NK-92 treated with Interleukin-12 subunit alpha and Interleukin-12 subunit beta, amount 100 ng/mL, for 24 hours (cell line): ENCODE measurements around the gene PLEKHF1.
"Not testable (repeated sequence)": the region's sequence is repeated elsewhere in the genome, so short reads cannot be mapped to it uniquely, and the experiment has no call there.

ENCODE experiments used
- DNase-seq: peaks from one replicate; lab custom pipeline; 2025; lab: John Stamatoyannopoulos, UW

The PLEKHF1 gene

DNA sequence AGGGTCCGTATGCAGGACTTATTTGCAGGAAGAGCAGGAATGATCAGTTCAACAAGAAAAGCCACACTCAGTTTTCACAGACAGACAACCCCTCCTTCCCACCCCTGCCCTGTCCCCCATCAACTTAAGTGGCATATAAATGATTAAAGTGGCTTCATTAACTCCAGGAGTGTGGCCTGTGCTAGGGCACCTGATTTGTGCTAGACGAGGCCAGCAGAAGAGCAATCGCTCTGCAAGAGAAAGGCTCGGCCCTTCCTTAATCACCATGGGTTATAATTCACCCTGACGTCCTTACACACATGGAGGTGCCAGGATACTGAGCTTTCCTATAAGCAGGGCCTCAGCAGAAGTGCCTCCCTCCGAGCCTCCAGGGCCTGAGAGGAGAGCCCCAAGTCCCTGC lies 35.2 kb downstream of the PLEKHF1 start:
- no peak for DNase-seq

DNA sequence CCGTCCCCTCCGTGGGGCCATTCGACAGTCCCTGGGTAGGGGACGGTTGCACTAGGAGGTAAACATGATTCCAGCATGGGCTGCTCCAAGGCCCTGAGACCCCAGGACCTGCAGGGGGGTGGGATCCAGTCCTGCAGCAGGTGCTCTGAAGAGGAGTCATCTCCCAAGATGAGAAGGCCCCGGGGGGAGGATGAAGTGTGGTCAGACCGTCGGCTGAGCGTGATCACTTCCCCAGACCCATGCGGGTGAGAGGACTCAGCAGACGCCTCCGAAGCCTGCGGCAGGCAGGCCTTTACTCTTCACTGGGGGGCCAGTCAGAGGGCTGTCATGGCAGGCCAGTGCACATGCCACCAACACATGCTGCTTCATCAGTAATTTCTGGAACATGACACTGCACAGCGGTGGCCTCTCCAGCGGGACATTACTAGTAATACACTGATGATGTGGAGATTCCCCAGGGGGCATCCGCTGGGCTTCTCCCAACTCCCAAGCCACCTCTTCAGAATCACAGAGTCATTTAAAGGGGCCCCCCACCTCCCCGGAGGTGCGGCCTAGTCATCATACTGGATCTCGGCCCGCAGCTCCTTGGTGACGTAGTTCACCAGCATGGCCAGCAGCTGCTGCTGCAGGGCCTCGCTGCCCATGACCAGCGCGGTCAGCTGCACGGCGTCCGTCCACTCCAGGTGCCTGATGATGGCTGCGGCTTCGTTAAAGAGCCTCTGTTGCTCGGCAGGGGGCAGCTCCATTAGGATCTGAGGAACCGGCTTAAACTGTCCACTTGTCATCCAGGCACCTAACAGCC lies 37.1 kb downstream of the PLEKHF1 start:
- DNase-seq = no peak

DNA sequence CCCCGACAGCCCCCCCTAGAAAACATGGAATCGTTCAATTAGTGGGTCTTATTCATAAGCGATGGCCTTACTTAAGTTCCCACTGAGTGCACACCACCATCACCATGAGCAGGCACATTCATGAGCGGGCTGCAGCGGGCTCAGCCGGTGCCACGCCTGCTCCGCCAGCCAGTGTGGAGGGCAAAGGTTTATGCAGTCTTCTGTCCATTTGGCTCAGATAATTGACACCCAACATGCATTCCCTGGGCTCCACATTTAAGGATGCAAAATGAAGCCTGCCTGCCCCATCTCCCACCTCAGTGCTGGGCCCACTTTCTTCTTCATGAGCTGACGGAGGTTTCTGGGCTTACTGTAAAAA lies 37.7 kb downstream of the PLEKHF1 start:
- no peak for DNase-seq

DNA sequence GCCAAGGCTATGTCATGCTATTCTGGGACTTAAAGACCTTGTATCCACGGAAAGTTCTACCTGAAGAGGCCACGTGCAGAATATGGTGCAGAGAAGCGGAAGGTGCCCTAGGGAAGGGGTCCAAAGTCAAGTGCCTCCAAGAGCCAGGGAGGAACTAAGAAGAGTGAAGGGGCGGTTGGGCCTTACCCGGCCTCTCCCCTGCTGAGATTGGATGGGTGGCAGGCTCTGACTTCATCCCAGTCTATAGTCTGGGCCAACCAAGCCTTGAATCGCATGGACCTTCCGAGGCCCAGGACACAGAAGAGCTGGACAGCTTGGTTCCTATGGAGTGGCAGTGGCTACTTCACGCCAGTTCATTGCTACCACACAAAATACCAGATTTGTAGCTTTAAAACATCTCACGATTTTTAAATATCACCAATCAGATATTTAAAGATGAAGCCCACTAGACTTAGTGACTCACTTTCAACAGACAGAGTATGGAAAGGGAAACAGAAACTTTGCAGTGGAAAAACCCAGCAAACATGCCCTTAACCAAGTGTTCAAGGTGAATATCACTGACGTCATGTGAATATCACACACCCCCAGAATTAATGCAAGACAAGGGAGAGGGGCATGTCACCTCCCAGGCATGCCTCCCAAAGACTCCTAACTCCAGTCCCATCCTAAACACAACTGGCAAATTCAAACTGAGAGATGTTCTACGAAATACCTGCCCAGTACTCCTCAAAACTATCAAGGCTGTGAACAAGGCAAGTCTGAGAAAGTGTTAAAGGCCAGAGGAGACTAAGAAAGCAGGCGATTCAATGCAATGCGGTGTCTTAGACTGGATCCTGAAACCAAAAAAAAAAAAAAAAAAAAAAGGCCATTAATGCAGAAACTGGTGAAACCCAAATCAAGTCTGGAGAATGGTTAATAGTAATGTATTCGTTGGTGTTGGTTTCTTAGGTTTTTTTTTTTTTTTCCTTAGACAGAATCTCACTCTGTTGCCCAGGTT lies 39.6 kb downstream of the PLEKHF1 start:
- DNase-seq = no peak

DNA sequence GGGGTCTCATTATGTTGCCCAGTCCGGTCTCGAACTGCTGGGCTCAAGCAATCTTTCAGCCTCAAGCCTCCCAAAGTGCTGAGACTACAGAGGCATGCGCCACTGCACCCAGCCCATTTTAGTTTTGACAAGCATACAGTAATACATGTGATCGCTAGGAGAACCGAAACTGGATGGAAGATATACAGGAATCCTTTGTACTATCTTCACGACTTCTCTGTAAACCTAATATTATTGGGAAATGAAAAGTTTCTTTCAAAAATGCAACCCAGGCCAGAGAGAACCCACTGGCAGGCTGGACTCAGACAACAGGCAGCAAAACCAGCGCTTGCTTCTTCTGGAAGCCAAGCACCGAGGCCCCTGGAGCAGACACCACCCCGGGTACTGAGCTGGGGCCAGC lies 40.4 kb downstream of the PLEKHF1 start:
- DNase-seq = no peak

DNA sequence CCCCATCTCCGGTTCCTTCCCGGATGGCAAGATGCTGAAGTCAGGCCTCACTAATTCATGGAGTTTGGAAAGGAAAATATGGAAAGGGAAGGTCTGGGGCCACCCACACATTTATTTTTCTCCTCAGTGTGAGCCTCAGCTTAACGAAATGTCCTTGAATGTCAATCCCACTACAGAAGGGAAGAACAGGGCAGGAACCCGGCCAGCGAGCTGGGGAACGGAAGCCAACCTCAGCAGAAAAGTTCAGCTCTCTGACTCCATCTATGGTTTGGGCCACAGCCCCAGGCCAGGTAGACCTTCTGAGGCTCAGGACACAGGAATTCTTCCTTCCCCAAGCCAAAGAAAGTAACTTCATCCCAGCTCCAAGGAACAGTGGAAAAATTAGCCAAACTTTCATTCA lies 41.4 kb downstream of the PLEKHF1 start:
- no peak for DNase-seq

DNA sequence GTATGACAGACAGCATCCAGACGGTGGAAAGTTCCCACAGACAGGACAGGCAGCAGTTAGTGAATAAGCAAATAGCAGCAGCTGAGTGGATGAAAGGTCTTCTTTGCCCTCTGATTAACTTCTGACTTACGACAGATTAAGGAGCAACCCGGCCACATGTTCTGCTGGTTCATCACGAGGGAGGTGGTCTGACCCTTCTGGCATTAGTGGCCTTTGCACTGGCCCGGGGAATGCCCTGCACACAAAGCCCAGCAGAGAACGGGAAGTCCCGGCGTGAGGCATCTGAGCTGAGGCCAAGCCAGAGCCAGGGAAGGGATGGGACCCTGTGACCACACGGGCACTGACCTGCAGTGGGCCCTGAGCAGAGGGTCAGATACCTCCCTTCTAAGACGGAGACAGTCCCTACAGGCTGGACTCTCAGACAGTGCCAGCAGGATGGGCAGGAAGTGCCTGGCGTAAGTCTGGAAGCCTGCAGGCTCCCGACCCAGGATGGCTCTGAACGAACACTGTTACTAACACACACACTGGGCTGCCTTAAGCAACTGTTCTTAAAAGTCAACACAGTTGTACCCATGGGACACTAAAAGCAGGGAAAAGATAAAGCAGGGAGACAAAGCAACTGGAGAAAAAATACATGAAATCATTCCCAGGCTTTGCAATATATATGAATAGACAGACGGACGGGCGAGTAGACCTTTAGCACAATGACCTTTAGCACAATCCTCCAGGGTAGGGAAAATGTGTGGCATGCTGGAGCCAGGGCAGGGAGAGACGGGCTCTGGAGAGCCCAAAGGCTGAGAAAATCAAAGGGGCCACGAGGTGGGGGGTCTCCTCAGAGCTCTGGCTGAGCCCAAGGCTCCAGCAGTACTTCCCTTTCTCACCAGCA lies 43.5 kb downstream of the PLEKHF1 start:
- DNase-seq = no peak

DNA sequence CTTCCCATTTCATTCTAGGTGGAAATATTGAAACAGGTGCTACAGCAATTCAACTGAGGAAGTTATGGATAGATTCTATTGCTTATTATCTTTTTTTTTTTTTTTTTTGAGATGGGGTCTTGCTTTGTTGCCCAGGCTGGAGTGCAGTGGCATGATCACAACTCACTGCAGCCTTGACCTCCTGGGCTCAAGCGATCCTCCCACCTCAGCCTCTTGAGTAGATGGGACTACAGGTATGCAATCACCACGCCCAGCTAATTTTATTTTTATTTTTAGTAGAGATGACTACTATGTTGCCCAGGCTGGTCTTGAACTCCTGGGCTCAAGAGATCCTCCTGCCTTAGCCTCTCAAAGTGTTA lies 44.2 kb downstream of the PLEKHF1 start:
- not testable (repeated sequence) for DNase-seq

DNA sequence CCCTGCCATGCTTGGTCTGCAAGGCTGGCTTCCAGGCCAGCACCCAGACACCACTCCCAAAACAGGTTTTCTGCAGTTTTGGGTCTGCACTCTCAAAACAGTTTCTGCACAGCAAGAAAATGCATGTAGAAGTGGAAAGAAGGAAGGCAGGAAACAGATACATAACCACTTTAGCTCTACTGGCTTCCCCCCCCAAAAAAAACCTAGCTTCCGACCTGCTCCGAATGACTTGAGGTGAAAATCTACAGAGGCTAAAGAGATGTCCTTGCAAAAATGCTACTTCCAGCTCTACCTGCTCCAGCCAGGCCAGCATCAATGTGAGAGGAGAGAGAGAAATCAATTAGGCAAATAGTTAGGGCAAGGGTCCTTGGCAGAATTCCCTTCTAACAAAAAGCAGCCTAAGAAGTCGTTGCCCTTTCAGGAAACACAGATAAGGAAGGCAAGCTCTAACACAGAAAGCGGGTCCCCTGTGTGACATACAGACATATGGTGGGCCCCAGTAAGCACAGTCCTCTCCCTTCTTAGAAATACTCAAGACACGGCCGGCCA lies 46.4 kb downstream of the PLEKHF1 start:
- no peak for DNase-seq

DNA sequence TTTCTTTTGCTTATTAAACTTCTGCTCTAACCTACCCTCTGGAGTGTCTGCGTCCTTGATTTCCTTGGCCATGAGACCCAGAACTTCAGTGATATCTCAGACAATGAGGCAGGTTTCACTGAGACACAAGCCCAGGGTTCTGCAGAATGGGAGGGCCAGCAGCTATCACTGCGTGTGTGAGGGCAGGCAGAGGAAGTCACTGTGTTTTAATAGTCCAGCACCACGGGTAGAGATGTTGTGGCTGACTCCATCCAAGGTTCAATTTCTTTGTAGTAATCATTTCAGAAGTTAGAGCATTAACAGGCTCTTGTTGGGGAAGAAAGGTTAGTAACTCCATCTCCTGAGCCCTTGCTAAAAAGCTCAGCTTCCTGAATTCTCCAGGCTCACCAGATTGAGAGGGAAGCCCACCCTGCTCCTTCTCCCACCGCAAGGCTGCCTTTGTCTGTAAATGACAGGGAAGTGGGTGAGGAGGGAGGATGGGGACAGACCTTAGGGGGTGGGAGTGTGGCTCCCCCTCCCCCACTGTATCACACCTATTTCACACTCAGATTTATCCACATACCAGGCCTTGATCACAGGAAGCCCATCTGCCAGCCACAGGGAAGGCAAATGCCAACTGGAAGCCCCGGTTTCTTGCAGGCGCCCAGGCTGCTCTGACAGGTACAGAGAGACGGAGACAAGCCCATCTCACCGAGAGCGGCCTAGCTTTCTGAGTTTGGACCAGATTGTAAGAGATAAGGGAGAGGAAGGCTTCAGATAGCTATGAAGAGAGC lies 47.7 kb downstream of the PLEKHF1 start:
- no peak for DNase-seq

DNA sequence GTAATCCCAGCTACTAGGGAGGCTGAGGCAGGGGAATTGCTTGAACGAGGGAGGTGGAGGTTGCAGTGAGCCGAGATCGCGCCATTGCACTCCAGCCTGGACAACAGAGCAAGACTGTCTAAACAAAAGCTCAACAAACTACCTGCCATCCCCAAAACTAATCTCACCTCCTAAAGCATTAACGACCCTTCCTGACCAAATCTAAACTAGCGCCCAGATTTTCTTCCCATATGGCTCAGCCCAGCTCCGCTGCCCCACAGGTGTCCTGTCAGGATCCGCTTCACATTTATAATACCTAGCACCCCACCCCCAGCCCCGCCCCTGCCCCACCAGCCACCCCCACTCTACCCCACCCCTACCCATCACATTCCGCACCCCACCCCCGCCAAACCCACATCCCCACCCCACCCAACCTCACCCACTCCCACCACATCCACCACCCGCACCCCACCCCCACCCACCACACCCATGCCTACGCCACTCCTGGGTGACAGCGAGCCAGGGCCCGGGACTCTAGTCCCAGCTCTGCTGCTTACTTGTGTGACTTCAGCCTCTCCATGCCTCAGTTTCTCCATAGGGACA lies 49.2 kb downstream of the PLEKHF1 start:
- DNase-seq = peak; percentile 54

DNA sequence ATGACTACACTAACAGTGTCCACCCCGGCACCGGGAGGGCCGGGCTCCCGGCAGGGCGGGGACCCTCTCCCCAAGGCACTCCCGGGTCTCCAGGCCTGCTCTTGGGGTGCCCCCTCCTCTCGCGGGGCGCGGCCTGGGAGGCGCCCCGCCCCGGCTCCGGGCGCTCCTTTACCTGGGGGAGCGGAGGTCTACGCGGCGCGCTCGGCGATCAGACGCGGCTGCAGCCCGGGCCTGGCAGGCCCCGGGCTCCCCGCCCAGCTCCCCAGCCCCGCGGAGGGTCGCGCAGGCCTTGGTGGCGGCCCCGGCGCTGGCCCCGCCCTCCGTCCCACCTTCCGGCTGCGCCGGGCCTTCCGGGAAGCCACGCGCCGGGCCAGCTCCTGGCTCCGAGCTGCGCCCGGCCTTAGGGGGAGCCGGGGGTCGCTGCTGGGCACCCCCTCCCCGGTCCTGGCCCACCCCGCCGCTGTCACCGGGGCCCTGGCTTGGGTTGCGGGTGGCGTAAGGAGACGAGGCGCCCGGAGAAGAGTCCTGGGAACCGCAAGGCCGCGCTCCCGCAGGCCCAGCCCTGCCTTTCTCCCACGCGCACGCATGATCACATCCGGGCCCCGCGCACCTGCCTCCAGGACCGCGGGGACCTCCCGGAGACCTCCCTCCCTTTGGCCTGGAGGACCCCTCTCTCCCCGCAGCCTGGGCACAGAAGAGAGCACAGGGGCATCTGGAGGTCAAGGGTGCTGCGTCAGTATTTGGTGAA lies 49.9 kb downstream of the PLEKHF1 start, which contains the start of gene C19orf12:
Gene C19orf12 (minus strand): TSS at position 309 of the 748 bp plus-strand sequence. CDS start 6,848 bp downstream, outside the sequence.
- peak; percentile 52 for DNase-seq

DNA sequence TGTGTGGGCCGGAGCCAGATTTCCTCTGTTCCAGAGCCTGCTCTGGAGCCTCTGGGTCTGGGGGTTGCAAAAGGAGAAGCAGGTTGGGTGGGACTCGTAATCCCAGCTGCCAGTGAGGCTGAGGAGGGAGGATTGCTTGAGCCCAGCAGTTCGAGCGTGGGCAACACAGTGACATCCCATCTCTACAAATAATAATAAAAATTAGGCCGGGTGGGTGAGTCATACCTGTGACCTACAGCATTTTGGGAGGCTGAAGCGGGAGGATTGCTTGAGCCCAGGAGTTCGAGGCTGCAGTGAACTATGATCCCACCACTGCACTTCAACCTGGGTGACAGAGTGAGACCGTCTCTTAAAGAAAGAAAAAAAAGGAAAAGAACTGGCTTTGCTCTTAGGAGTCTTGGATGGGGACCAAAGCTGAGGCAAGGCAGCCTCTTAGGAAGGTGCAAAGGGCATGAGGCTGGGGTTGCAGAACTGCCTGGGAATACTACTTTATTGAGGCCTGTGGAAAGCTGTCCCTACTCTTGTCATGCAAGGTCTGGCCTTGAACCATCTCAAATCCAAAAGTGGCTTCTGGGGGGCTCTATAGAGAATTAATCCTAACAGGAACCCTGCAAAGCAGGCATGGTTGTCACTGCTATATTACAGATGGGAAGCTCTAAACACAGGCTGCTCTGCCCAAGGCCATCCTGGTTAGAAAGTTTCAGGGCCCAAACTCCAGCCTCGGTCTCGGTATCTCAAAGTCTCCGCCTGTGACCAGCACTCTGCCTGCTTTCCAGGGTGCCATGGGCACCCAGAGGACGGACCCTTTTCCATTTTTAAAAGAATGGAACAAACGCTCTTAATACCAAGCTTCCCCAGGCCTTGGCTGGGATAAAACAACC lies 50.7 kb downstream of the PLEKHF1 start:
- DNase-seq = no peak

DNA sequence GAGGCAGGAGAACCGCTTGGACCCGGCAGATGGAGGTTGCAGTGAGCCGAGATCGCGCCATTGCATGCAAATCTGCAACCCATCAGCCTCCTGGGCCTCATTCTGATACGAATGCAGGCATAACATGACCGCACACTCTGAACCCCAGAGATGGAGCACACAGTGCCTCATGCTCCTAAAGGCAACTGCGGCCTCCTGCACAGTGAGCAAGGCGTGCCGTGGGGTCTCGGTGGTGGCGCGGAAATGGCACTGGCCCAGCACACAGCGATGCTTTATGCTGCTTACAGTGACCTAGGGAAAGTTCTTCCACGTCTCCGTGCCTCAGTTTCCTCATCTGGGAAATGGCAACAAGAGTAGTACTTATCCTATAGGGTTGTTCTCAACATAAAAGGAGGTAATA lies 51.8 kb downstream of the PLEKHF1 start:
- DNase-seq = no peak

DNA sequence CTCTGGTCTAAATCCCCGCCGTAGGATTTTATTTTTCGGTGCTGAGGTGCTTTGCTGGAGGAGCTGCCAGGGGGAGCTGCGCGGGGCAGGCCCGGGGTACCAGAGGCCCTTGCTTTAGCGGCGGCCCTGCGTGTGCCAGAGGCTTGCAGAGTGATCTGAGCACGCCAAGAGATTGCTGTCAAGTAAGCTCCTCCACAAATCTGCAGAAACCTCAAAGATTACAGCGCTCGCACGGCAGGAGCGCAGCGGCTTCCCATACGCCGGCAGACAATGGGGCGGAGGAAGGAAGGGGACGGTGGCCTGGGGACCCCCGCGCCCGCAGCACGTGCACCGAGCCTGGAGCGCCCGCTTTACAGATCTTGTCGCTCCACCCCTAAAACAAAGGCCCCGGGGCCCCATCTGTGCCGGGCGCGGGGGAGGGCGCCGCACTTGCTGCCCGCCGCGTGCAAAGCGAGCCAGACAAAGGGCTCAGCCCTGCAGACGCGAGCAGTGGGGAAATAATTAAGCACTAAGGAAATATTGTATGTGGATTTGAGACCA lies 58.9 kb downstream of the PLEKHF1 start:
- no peak for DNase-seq

DNA sequence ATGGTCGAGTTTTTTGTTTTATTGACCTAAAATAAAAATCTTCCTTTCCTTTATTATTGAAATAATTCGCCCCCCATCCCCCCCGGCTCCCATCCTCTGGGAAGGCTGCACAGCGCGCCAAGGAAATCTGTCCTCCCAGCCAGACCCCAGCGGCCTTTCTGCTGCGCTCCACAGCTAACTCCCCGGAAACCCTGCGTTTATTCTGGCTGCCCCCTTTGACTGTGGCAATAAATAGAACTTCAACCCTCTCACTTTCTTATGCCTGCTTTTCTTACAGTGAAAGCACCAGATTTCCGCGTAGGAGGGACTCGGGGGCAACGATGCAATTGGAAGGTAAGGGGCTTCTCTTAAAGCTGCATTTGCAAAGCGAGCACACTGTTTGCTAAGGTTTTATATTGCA lies 59.5 kb downstream of the PLEKHF1 start:
- DNase-seq = no peak
